IMR-90 (cell line): ENCODE data around the gene ZNF513. TPM values are rescaled to one million over a fixed set of nuclear protein-coding genes. Genes with fewer than 3 reads are reported as not detected.

ENCODE experiments used
- ATAC-seq: fragments of 200-7000 bp; cut with Tn5 transposase; 2 replicates; pipeline ENCODE4 v1.9.1; 2020; ENCODE audit warnings: low read depth, mild to moderate bottlenecking, moderate library complexity
- BruUV-seq: library from RNA; stranded (reverse); fragments of 400-500 nt; replicated peaks from 2 replicates; lab custom pipeline; 2021; lab: Mats Ljungman, UMichigan
- CTCF ChIA-PET: fragments of 300-600 bp; formaldehyde crosslinking; extraction: SDS; loops from one replicate; lab custom pipeline; 2021; ENCODE audit warnings: antibody characterized with exemption; lab: Yijun Ruan, JAX
- POLR2A ChIA-PET: fragments of 300-600 bp; sonication (Branson Sonifier 250); formaldehyde crosslinking; loops from one replicate; lab custom pipeline; 2022; ENCODE audit warnings: antibody characterized with exemption; ENCODE audit not compliant: unreplicated experiment; lab: Charles Lee
- DNase-seq: peaks from one replicate; pipeline ENCODE4 v3.0.0; 2013
- H2AFZ ChIP-seq: replicated peaks from 2 replicates; pipeline ENCODE3; 2013; ENCODE audit warnings: low read length, mild to moderate bottlenecking; ENCODE audit not compliant: poor library complexity
- H2AK5ac ChIP-seq: 2 replicates; pipeline ENCODE4 v1.6.1; 2013; ENCODE audit warnings: low read depth, low read length, inconsistent platforms
- H2AK9ac ChIP-seq: replicated peaks from 2 replicates; pipeline ENCODE3; 2013; ENCODE audit warnings: mild to moderate bottlenecking, low read depth, low read length, moderate library complexity; ENCODE audit not compliant: poor library complexity
- H2BK120ac ChIP-seq: 2 replicates; pipeline ENCODE4 v1.6.1; 2013; ENCODE audit warnings: low read depth, low read length, inconsistent platforms
- H2BK15ac ChIP-seq: 3 replicates; pipeline ENCODE4 v1.6.1; 2013; ENCODE audit warnings: low read depth, low read length, inconsistent platforms
- H2BK20ac ChIP-seq: 2 replicates; pipeline ENCODE4 v1.6.1; 2013; ENCODE audit warnings: low read depth, mild to moderate bottlenecking, inconsistent platforms, low read length, moderate library complexity
- H2BK5ac ChIP-seq: 2 replicates; pipeline ENCODE4 v1.6.1; 2013; ENCODE audit warnings: mild to moderate bottlenecking, low read depth, low read length, inconsistent platforms; ENCODE audit not compliant: poor library complexity, severe bottlenecking
- H3K14ac ChIP-seq: replicated peaks from 2 replicates; pipeline ENCODE4 v1.6.1; 2013; ENCODE audit warnings: low read depth, low read length, inconsistent platforms
- H3K18ac ChIP-seq: 2 replicates; pipeline ENCODE4 v1.6.1; 2013; ENCODE audit warnings: low read depth, low read length, control low read depth
- H3K23ac ChIP-seq: 2 replicates; pipeline ENCODE4 v1.6.1; 2013; ENCODE audit warnings: low read depth, low read length, inconsistent platforms
- H3K27ac ChIP-seq: 2 replicates; pipeline ENCODE4 v1.5.1; 2013; ENCODE audit warnings: mild to moderate bottlenecking, control low read depth, low read length; ENCODE audit not compliant: insufficient read depth
- H3K27me3 ChIP-seq: 2 replicates; pipeline ENCODE4 v1.6.1; 2013; ENCODE audit warnings: low read length; ENCODE audit not compliant: control insufficient read depth, insufficient read depth
- H3K36me3 ChIP-seq: 2 replicates; pipeline ENCODE4 v1.6.1; 2013; ENCODE audit warnings: low read length, mixed read lengths; ENCODE audit not compliant: control insufficient read depth, insufficient read depth
- H3K4ac ChIP-seq: 2 replicates; pipeline ENCODE4 v1.6.1; 2013; ENCODE audit warnings: low read depth, low read length, inconsistent platforms
- H3K4me1 ChIP-seq: 2 replicates; pipeline ENCODE4 v1.6.1; 2013; ENCODE audit warnings: low read length, mixed read lengths; ENCODE audit not compliant: control insufficient read depth, insufficient read depth
- H3K4me2 ChIP-seq: 2 replicates; pipeline ENCODE4 v1.6.1; 2013; ENCODE audit warnings: low read depth, mild to moderate bottlenecking, control low read depth, low read length, moderate library complexity
- H3K4me3 ChIP-seq: 2 replicates; pipeline ENCODE4 v1.5.1; 2013; ENCODE audit warnings: low read depth, mild to moderate bottlenecking, control low read depth, low read length, moderate library complexity; ENCODE audit not compliant: insufficient read depth
- H3K56ac ChIP-seq: 2 replicates; pipeline ENCODE4 v1.6.1; 2013; ENCODE audit warnings: low read length, inconsistent platforms; ENCODE audit not compliant: insufficient read depth; ENCODE audit errors: extremely low read depth
- H3K79me1 ChIP-seq, 2 experiments: 2 replicates each; pipeline ENCODE4 v1.6.1; 2013; ENCODE audit warnings: low read length in 2 of 2, inconsistent platforms in 1 of 2, low read depth in 1 of 2
- H3K9ac ChIP-seq: 2 replicates; pipeline ENCODE4 v1.6.1; 2013; ENCODE audit warnings: low read depth, low read length, control low read depth
- H3K9me1 ChIP-seq: 2 replicates; pipeline ENCODE4 v1.6.1; 2013; ENCODE audit warnings: low read length, inconsistent platforms; ENCODE audit not compliant: insufficient read depth
- H3K9me3 ChIP-seq: 2 replicates; pipeline ENCODE4 v1.6.1; 2013; ENCODE audit warnings: low read length; ENCODE audit not compliant: control insufficient read depth, insufficient read depth
- H4K20me1 ChIP-seq: 2 replicates; pipeline ENCODE4 v1.6.1; 2013; ENCODE audit warnings: low read length, inconsistent platforms; ENCODE audit not compliant: insufficient read depth
- H4K5ac ChIP-seq: 2 replicates; pipeline ENCODE4 v1.6.1; 2013; ENCODE audit warnings: mild to moderate bottlenecking, low read depth, low read length, control low read depth
- H4K8ac ChIP-seq, 2 experiments: 2 replicates each; pipeline ENCODE4 v1.6.1; 2013; ENCODE audit warnings: low read depth in 2 of 2, low read length in 2 of 2, control low read depth in 1 of 2, inconsistent platforms in 1 of 2
- H4K91ac ChIP-seq: 2 replicates; pipeline ENCODE4 v1.6.1; 2013; ENCODE audit warnings: low read depth, low read length, inconsistent platforms; ENCODE audit not compliant: insufficient read depth
- BHLHE40 ChIP-seq: fragments of 150-350 bp; IDR thresholded peaks from 2 replicates; pipeline ENCODE4 v1.6.1; 2016; ENCODE audit warnings: mild to moderate bottlenecking, low read depth, low read length
- CEBPB ChIP-seq: IDR thresholded peaks from 2 replicates; pipeline ENCODE4 v1.6.1; 2012; ENCODE audit warnings: low read depth, low read length, improper control_type of control experiment
- CHD1 ChIP-seq: IDR thresholded peaks from 2 replicates; pipeline ENCODE4 v1.6.1; 2012; ENCODE audit warnings: low read depth, low read length, improper control_type of control experiment
- MAFK ChIP-seq: IDR thresholded peaks from 2 replicates; pipeline ENCODE4 v1.6.1; 2012; ENCODE audit warnings: low read depth, low read length, improper control_type of control experiment
- NFE2L2 ChIP-seq: fragments of 150-350 bp; IDR thresholded peaks from 2 replicates; pipeline ENCODE4 v1.6.1; 2016; ENCODE audit warnings: low read depth, mild to moderate bottlenecking, low read length
- POLR2A ChIP-seq: IDR thresholded peaks from 2 replicates; pipeline ENCODE4 v1.6.1; 2012; ENCODE audit warnings: mild to moderate bottlenecking, low read depth, low read length
- RFX5 ChIP-seq: IDR thresholded peaks from 2 replicates; pipeline ENCODE4 v1.8.0; 2012; ENCODE audit warnings: low read depth, mild to moderate bottlenecking, low read length, moderate library complexity
- SMC3 ChIP-seq: fragments of 150-350 bp; IDR thresholded peaks from 2 replicates; pipeline ENCODE4 v1.6.1; 2016; ENCODE audit warnings: low read depth, mild to moderate bottlenecking, antibody characterized with exemption, low read length, moderate library complexity
- WGBS, 2 experiments: methylation state at CpG; one replicate each; pipeline versions ENCODE4 v1.1.5 to v1.1.7; 2013; ENCODE audit warnings: missing lambda C conversion rate in 2 of 2; ENCODE audit not compliant: insufficient read length in 1 of 2; ENCODE audit errors: extremely low coverage in 2 of 2; 5-methylcytosine and 5-hydroxymethylcytosine counted together
- dilution Hi-C: fragments of 300-500 bp; cut with HindIII; formaldehyde crosslinking; loops from one replicate; pipeline ENCODE4 v1.14.3; 2018; ENCODE audit warnings: low sequenced_read_pairs; ENCODE audit not compliant: unreplicated experiment
- in situ Hi-C: fragments of 300-500 bp; cut with MboI; formaldehyde crosslinking; loops from 3 replicates; pipeline ENCODE4 v1.14.3; 2019; ENCODE audit warnings: low sequenced_read_pairs, inconsistent platforms, mixed read lengths
- intact Hi-C: fragments of 100-400 bp; cut with micrococcal nuclease; formaldehyde crosslinking; loops from 2 replicates; pipeline ENCODE4 v1.10.0; 2022
- polyA plus RNA-seq, 3 experiments: library from polyadenylated mRNA; depleted of rRNA; stranded (reverse); fragments of >200 nt; gene quantifications; 2 replicates each; pipeline ENCODE4 v1.2.3, GENCODE V29; 2012; ENCODE audit warnings: low replicate concordance in 1 of 3
- total RNA-seq: library from RNA; depleted of rRNA; stranded (reverse); fragments of >200 nt; gene quantifications from 2 replicates; pipeline ENCODE4 v1.2.3, GENCODE V29; 2012

Gene ZNF513
- total and polyA plus RNA-seq, 2 of the 4 experiments (the other 2 are of a cell fraction) = 3.4 to 23.7 TPM

- intact Hi-C loops (no loop called here), in situ Hi-C loops (no loop called here), dilution Hi-C loops (no loop called here)
- Histone ChIP-seq H3K56ac (no peak overlapping the region), H2BK120ac (no peak overlapping the region), H3K27me3 (no peaks in the 10 kb centered on the region), H2AK9ac (peak overlapping the region; percentile 74), H4K91ac (no peak overlapping the region), H3K9me1 (peaks cover 5% of the 10 kb centered on the region; the same call in 1 of the 2 replicates), H4K8ac (no peak overlapping the region), H2AK5ac (no peak overlapping the region), H3K18ac (no peak overlapping the region), H3K36me3 (peaks cover 49% of the 10 kb centered on the region), H3K4me1 (peaks cover 8% of the 10 kb centered on the region), H3K23ac (no peak overlapping the region), H3K9ac (no peak overlapping the region), H3K4me3 (no peak overlapping the region), H2BK15ac (no peak overlapping the region), H4K5ac (no peak overlapping the region), H3K14ac (no peak overlapping the region), H3K9me3 (no peaks in the 10 kb centered on the region), H3K27ac (no peak overlapping the region), H3K4me2 (no peak overlapping the region), H3K79me1 (peaks cover 31 to 74% of the 10 kb centered on the region in 2 experiments), H2AFZ (no peak overlapping the region), H4K20me1 (peaks cover 33% of the 10 kb centered on the region; the same call in 1 of the 2 replicates), H2BK20ac (no peak overlapping the region), H3K4ac (no peak overlapping the region), H2BK5ac (no peak overlapping the region)
- ATAC-seq = no peak
- WGBS, 2 experiments = 100% methylated on average over 3 of the region's 6 CpGs; no CpG with 5 or more reads in 1 of the 2 experiments
- DNase-seq = no peak
- ChIA-PET POLR2A (no interaction called here), CTCF (no interaction called here)
- TF ChIP-seq SMC3 (no peak), MAFK (no peak), NFE2L2 (no peak), CEBPB (no peak), RFX5 (no peak), POLR2A (no peak), CHD1 (no peak), BHLHE40 (no peak)
- no TSS peak for BruUV-seq
Measured at GRCh38 chr2:27372937-27373336, 7.6 kb downstream of the ZNF513 start.
